HG02973 (cell line): ENCODE measurements around the gene TBC1D3.
"Not testable (repeated sequence)": the region's sequence is repeated elsewhere in the genome, so short reads cannot be mapped to it uniquely, and the experiment has no call there.

Source experiments
- ATAC-seq: cut with Tn5 transposase; IDR thresholded peaks from one replicate; pipeline ENCODE4 v1.9.1; 2021; ENCODE audit warnings: moderate library complexity; ENCODE audit not compliant: unreplicated experiment

The TBC1D3 gene

GRCh38 chr17:38192455-38192854, at the start of gene TBC1D3:
Gene TBC1D3 (minus strand): TSS chr17:38192555. CDS start chr17:38191029, 1,526 bp downstream.
- ATAC-seq = not testable (repeated sequence)

DNA sequence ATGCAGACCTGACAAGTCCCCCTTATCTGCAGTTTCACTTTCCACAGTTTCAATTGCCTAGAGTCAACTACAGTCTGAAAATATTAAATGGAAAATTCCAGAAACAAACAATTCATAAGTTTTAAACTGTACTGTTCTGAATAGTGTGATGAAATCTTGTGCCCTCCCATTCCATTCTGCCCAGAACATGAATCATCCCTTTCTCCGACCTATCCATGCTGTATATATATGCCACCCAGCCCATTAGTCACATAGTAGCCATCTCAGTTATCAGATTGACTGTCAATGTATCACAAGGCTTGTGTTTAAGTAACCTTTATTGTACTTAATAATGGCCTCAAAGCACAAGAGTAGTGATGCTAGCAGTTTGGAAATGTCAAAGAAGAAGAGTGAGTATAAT, 40.4 kb upstream of the TBC1D3 start:
- ATAC-seq = not testable (repeated sequence)

DNA sequence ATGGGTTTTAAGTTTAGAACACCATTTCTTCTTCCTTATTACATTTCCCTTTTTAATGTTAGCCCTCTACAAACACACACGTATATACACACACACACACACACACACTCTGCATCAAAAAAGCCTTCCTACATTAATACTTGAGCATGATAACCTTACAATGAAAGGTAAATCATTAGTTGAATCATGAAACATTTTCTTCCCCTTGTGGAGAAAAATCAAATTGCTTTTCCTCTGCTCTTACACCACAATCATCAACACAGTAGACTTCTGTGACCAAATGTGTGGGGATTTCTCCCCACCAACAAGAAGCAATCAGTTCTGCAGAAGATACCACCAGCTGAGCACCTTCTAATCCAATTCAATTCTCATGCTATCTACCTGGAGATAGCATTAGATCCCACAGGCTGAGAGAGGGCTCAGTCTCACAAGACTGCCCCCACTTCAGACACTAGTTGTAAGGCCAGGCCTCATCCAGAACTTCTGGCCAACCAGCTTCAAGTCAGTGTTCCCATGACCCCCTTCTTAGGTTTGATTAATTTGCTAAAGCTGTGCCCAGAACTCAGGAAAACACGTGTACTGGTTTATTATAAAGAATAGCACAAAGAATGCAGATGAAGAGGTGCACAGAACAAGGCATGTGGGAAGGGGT, 33.6 kb upstream of the TBC1D3 start:
- ATAC-seq = not testable (repeated sequence)

DNA sequence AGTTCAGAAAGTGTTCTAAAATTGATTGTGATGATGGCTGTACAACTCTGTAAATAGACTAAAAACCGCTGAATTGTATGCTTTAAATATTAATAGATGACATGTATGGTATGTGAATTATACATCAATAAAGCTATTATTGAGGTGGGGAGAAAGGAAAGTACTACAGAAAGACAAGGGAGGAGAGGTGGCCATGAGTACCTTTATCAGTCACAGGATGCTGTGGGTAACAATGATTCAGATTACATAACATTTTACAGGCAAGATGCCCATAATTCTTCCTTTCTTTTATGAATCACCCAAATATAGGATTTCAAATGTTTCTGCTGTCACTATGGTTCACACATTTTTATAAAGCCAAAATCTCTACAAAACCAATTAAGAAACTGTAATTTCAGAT, 28.5 kb upstream of the TBC1D3 start:
- not testable (repeated sequence) for ATAC-seq

DNA sequence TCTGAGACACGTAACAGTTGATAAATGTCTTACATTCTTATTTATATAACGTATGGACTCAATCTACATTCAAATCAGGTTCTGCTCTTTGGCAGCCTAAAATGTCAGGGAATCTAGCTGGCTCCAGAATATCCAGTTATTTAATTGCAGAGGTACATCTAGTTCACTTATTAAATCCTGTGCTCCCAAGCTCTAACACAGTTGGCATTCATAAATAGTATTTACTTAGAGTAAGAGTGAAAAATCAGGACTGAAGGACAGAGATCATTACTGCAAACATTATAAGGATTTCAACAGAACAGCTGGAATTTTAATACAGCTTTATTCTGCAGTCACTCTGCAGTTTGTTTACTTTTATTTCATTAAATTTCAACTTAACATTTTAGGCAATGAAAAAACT, 7.9 kb upstream of the TBC1D3 start:
- not testable (repeated sequence) for ATAC-seq

DNA sequence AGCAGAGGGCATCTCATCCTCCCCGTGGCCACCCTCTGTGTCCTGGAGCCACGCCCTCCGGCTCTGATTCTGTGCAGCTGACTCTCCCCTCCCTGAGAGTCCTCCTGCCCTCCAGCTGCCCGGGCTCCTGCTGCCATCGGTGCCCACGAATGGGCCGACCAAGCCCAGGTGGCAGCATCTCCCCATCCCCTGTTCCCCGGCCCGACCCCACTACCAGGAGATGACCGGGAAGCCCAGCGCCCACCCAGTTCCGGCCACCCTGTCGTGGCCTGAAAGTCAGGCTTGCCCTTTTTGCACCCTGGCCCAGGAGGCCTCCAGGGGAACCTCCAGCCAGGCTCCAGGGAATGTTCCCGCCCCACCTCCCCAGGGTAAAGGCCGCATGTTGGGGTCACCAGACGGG, 57.5 kb downstream of the TBC1D3 start:
- not testable (repeated sequence) for ATAC-seq
